Stimulated activated CD8-positive, alpha-beta memory T cell treated with anti-CD3 and anti-CD28 coated beads, Interleukin-12 subunit alpha, Interleukin-12 subunit beta, amount 100 ng/mL, for 4 hours (primary cell): ENCODE measurements around the gene RBCK1.

Source experiments
- DNase-seq: peaks from one replicate; pipeline ENCODE4 v3.0.0-alpha.2; 2020; ENCODE audit warnings: low read depth

Gene RBCK1

GRCh38 chr20:399182-399707 lies 8.9 kb upstream of the RBCK1 start:
- DNase-seq = no peak

GRCh38 chr20:400128-400453 lies 8.0 kb upstream of the RBCK1 start:
- DNase-seq = no peak

DNA sequence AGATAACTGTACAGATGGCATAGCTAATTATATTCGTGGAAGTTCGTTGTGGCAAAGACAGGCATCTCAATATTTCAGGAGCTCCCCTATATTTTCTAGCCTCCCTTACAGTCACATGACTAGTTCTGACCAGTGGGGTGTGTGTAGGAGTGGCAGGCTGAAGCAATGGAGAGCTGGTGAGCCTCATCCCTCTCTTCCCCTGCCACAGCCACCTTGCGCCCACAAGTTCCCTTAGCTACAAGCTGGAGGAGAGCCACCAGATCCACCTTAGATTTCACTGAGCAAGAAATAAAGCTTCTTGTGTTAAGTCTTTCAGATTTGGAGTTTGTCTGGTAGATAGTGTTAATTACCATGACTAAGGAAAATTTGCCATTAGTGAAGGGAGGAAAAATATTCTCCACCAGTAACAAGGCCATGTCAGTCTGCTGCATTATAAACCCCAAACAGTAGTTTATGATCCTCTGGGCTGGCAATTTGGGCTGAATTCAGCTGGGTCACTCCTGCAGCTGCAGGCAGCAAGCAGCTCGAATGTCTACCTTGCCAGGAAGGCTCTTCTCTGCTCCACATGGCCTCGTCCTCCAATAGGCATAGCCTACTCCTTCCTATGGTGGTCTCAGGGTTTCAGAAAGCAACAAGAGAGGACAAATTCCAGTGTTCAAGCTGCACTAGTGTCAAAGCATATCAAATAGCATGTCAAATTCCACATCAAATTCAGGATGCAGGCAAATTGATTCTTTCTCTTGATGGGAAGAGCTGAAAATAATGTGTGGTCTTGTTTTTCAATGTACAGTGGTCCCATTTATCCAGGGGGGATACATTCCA lies 7.4 kb upstream of the RBCK1 start:
- DNase-seq = no peak

DNA sequence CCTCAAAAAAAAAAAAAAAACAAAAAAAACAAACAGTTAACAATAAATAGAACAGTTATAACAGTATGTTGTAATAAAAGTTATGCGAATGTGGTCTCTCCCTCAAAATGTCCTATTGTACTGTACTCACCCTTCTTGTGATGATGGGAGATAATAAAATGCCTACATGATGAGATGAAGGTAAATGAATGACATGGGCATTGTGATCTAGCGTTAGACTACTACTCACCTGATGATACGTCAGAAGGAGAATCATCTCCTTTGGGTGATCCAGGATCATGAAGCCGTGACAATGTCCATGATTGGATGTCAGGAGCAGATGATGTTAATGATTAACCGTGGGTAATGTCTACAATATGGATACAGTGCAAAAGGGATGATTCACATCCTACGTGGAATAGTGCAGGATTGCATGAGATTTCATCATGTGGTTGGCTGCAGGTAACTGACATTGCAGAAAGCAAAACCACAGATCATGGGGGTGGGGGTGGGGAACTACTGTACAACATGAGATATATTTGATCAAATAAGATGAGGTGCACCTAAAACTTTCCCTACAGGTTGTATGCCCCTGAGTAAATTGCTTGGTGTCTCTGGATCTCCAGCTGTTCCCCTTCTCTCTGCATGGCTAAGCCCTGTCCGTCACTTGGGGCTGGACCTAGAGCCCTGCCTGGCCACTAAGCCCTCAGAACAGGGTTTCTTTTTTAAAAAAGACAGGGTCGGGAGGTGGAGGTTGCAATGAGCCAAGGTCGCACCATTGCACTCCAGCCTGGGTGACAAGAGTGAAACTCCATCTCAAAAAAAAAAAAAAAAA lies 6.2 kb upstream of the RBCK1 start:
- DNase-seq = no peak

GRCh38 chr20:402496-402885 lies 5.6 kb upstream of the RBCK1 start:
- DNase-seq = no peak

DNA sequence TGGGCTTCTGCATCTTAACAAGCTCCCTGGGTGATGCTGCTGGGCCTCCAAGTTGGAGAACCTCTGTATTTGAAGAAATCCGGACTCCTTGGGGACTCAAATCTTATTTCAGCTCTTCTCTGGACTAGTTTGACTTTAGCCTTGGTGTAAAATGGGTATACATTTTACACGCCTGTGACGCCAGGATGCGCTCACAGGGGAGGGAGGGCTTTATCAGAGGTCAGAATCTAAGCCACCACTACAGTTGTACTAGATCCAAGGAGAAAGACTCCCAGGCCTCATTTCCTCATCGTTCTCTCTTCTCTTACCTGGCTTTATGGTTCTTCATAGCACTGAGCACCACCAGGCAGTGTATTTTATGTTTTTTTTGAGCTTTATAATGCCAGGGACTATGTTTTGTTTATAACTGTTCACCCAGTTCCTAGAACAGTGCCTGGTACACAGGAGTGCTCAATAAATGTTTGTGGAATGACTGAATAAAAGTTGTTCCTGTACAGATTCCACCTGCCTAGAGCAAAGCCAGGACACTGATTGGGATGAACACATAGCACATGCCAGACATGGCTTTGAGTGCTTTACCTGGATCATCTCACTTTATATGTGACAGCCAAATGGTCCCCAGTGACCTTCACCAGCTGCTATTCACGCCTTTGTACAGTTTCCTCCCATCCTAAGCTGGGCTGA lies 5.1 kb upstream of the RBCK1 start:
- no peak for DNase-seq

GRCh38 chr20:403582-403957 lies 4.5 kb upstream of the RBCK1 start:
- DNase-seq = no peak

- DNase-seq = no peak
Observed at GRCh38 chr20:404088-404487, 4.0 kb upstream of the RBCK1 start.

DNA sequence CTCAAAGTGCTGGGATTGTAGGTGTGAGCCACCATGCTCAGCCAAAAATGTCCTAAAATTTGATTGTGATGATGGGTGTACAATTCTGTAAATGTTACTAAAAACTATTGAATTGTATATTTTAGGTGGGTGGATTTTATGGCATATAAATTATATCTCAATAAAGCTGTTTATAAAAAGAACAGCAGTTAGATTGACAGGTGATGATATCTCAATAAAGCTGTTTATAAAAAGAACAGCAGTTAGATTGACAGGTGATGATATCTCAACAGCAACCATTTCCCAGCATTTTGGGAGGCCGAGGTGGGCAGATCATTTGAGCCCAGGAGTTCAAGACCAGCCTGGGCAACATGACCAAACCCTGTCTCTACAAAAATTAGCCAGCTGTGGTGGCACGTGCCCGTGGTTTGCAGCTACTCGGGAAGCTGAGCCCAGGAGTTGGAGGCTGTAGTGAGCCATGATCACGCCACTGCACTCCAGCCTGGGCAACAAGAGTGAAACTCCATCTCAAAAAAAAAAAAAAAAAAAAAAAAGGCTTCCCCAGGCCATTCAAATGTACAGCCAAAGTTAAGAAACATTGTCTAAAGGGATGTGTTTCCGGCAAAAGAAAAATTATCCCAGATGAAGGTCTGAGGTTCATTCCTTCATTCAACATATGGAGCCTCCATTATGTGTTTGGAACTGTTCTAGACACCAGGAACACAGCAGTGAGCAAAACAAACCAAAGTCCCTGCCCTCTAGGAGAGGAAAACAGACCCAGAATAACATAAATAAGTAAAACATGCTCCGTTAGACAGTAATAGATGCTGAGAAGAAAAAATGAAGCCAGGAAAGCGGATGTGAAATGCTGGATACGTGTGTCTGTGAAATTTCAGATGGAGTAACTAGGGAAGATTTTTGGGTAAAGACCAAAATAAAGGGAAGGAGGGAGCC lies 1.6 kb upstream of the RBCK1 start:
- no peak for DNase-seq

DNA sequence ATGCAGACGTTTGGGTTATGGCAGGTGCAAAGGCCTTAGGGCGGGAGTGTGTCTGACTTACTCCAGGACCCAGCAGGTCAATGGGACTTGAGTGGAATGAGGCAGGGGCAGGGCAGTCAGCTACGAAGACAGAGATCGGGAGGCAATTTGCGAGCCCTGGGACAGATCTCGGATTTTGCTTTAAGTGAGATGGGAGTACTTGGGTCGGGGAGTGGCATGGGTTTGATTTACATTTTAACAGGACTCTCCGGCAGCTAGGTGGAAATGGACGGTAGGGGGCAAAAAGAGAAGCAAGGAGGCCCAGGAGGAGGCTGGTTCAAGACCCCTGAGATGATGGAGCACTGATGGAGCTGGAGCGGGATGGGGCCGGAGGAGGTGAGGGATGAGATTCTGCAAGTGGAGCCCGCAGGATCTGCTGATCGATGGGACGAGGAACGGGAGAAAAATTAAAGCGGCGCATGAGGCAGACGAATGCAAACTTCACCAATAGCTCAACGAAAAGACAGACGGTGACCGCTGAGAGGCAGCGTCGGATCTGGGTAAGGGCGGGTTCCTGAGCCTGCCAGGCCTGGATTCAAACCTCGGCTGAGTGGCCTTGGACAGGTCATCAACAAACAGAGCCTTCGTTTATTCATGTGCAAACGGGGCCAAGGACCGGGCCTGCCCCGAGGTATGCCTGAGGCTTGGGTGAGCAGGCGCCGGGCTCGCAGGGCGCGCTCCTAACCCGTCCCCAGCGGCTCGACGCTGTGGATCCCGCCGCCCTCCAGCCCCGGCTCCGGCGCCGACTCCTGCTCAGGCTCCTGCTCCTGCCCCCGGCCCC lies 756 bp upstream of the RBCK1 start:
- DNase-seq = peak; percentile 44

GRCh38 chr20:408843-409696 lies 971 bp downstream of the RBCK1 start:
- DNase-seq = no peak

DNA sequence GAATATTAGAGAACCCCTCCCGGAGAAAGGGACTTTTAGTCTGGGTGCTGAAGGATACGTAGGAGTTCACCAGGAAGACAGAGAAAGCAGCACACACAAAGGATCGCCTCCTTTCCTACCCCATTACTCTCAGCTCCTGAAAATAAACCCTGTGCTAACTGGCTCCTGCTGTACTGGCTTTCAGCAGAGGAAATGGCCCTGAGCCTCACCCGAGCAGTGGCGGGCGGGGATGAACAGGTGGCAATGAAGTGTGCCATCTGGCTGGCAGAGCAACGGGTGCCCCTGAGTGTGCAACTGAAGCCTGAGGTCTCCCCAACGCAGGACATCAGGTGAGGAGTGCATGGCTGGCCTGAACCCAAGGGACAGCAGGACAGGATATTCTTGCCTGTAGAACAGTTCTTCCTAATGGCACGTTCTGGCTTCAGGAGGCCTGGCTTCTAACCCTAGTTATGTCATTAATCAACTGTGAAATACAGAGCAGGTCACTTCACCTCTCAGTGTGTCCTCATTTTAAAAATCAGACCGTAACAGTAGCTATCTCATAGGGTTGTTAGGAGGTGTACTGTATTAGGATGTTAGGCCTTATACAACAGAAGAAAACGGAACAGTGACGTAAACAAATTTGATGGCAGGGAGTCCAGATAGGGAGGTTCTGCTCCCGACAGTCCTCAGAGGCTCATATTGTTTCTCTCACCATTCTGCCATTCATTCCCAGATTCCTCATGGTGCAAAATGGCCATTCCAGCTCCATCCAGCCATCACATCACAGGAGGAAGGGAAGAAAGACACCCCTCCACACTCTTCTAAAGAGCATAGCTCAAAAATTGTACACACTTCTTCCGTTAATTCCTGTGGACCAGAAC lies 1.8 kb downstream of the RBCK1 start:
- no peak for DNase-seq

DNA sequence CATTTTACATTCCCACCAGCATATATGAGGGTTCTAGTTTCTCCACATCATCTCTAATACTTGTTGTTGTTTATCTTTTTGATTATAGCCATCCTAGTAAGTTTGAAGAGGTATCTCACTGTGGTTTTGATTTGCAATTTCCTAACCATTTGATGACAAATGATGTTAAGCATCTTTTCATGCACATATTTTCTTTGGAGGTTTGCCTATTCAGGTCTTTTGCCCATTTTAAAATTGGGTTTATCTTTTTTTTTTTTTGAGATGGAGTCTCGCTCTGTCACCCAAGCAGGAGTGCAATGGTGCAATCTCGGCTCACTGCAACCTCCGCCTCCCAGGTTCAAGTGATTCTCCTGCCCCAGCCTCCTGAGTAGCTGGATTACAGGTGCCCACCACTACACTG lies 4.0 kb downstream of the RBCK1 start:
- no peak for DNase-seq

GRCh38 chr20:414161-414560 lies 6.1 kb downstream of the RBCK1 start:
- no peak for DNase-seq

GRCh38 chr20:415820-416322 lies 7.8 kb downstream of the RBCK1 start:
- no peak for DNase-seq

GRCh38 chr20:416950-417800 lies 9.1 kb downstream of the RBCK1 start:
- no peak for DNase-seq

DNA sequence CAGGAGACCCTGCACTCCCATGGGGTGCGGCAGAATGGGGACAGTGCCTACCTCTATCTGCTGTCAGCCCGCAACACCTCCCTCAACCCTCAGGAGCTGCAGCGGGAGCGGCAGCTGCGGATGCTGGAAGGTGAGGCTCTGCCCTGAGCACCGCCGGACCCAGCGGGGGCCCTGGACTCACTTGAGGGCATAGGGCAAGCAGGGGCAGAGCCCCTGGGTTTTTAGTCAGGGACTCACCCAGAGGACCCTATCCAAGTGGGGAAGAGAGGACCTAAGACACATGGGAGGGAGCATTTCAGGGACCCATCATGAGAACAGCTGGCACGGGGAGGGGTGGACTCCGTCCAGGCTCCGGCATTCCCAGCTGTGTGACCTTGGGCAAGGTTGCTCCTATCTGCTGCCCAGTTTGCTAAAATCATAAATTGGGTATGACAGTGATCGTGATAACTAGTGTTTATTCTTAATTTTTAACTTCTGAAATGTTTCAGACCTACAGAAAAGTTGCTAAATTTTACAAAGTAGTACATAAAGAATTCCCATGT lies 9.8 kb downstream of the RBCK1 start:
- DNase-seq = no peak
